GM19452 (cell line): ENCODE data around the gene TNFSF4.
"Not testable (repeated sequence)": the region's sequence is repeated elsewhere in the genome, so short reads cannot be mapped to it uniquely, and the experiment has no call there.

Experiments used
- ATAC-seq: cut with Tn5 transposase; IDR thresholded peaks from one replicate; pipeline ENCODE4 v1.9.1; 2021; ENCODE audit not compliant: unreplicated experiment

The TNFSF4 gene

GRCh38 chr1:173168941-173169340 is 38.2 kb downstream of the TNFSF4 start:
- ATAC-seq, result no peak

GRCh38 chr1:173164686-173165085 is 42.4 kb downstream of the TNFSF4 start:
- no peak for ATAC-seq

GRCh38 chr1:173164178-173164577 is 43.0 kb downstream of the TNFSF4 start:
- no peak for ATAC-seq

- no peak for ATAC-seq
Measured at GRCh38 chr1:173163222-173163621, 43.9 kb downstream of the TNFSF4 start.

- no peak for ATAC-seq
Measured at GRCh38 chr1:173162601-173163000, 44.5 kb downstream of the TNFSF4 start.

- no peak for ATAC-seq
Measured at GRCh38 chr1:173161510-173162221, 45.5 kb downstream of the TNFSF4 start.

GRCh38 chr1:173153964-173154363 is 53.2 kb downstream of the TNFSF4 start:
- ATAC-seq, result not testable (repeated sequence)

- ATAC-seq, result no peak
Measured at GRCh38 chr1:173153503-173153902, 53.6 kb downstream of the TNFSF4 start.

- no peak for ATAC-seq
Measured at GRCh38 chr1:173152598-173152997, 54.5 kb downstream of the TNFSF4 start.

GRCh38 chr1:173150795-173151194 is 56.3 kb downstream of the TNFSF4 start:
- ATAC-seq, result no peak

GRCh38 chr1:173149887-173150286 is 57.2 kb downstream of the TNFSF4 start:
- ATAC-seq, result no peak

GRCh38 chr1:173148971-173149370 is 58.2 kb downstream of the TNFSF4 start:
- no peak for ATAC-seq

GRCh38 chr1:173148545-173148944 is 58.6 kb downstream of the TNFSF4 start:
- ATAC-seq, result no peak

GRCh38 chr1:173140733-173141132 is 66.4 kb downstream of the TNFSF4 start:
- no peak for ATAC-seq

- no peak for ATAC-seq
Measured at GRCh38 chr1:173139706-173140105, 67.4 kb downstream of the TNFSF4 start.

- ATAC-seq, result no peak
Measured at GRCh38 chr1:173137107-173137706, 69.9 kb downstream of the TNFSF4 start.

- ATAC-seq, result no peak
Measured at GRCh38 chr1:173134800-173135199, 72.3 kb downstream of the TNFSF4 start.

- no peak for ATAC-seq
Measured at GRCh38 chr1:173134029-173134428, 73.1 kb downstream of the TNFSF4 start.
